HepG2 (cell line): ENCODE data around the gene SPNS1. TPM values are rescaled to one million over a fixed set of nuclear protein-coding genes. Genes with fewer than 3 reads are reported as not detected.

Source experiments
- ARNTL ChIP-seq: sonication (generic); formaldehyde crosslinking; IDR thresholded peaks from 2 replicates; pipeline ENCODE4 v1.4.0; 2020; ENCODE audit warnings: mild to moderate bottlenecking, missing genetic modification reagents
- ATF7 ChIP-seq, 2 experiments: fragments of 450-650 bp in 1 of 2; sonication (generic) in 1 of 2; formaldehyde crosslinking in 1 of 2; IDR thresholded peaks; 2 replicates each; pipeline versions ENCODE4 v1.4.0 to v1.6.1; 2016 to 2020; ENCODE audit warnings: antibody characterized with exemption in 1 of 2, mild to moderate bottlenecking in 1 of 2, missing genetic modification reagents in 1 of 2
- ELF1 ChIP-seq: sonication (generic); formaldehyde crosslinking; IDR thresholded peaks from 2 replicates; pipeline ENCODE4 v1.4.0; 2020; ENCODE audit warnings: missing genetic modification reagents
- FOXA3 ChIP-seq: IDR thresholded peaks from 2 replicates; pipeline ENCODE4 v1.6.1; 2016; ENCODE audit warnings: missing genetic modification reagents, missing compliant biosample characterization
- FOXM1 ChIP-seq: sonication (generic); formaldehyde crosslinking; IDR thresholded peaks from 2 replicates; pipeline ENCODE4 v1.5.0; 2020; ENCODE audit warnings: missing genetic modification reagents
- KLF9 ChIP-seq: IDR thresholded peaks from 2 replicates; pipeline ENCODE4 v1.6.1; 2016; ENCODE audit warnings: low read depth
- SALL1 ChIP-seq: sonication (generic); formaldehyde crosslinking; IDR thresholded peaks from 2 replicates; pipeline ENCODE4 v1.8.0; 2022; ENCODE audit warnings: mild to moderate bottlenecking, missing genetic modification reagents
- SAP130 ChIP-seq: IDR thresholded peaks from 2 replicates; pipeline ENCODE4 v1.6.1; 2016; ENCODE audit warnings: low read depth
- SSRP1 ChIP-seq: IDR thresholded peaks from 2 replicates; pipeline ENCODE4 v1.6.1; 2016; ENCODE audit warnings: control low read depth
- TAF1 ChIP-seq: sonication (generic); formaldehyde crosslinking; IDR thresholded peaks from 2 replicates; pipeline ENCODE4 v1.4.0; 2020; ENCODE audit warnings: missing genetic modification reagents
- TBL1XR1 ChIP-seq: fragments of 150-350 bp; IDR thresholded peaks from 2 replicates; pipeline ENCODE4 v1.6.1; 2014; ENCODE audit warnings: borderline replicate concordance, low read length; ENCODE audit not compliant: partially characterized antibody
- ZFP82 ChIP-seq: sonication (generic); formaldehyde crosslinking; IDR thresholded peaks from 2 replicates; pipeline ENCODE4 v1.5.1; 2020; ENCODE audit warnings: mild to moderate bottlenecking, missing genetic modification reagents, borderline replicate concordance
- ZNF20 ChIP-seq: sonication (generic); formaldehyde crosslinking; IDR thresholded peaks from 2 replicates; pipeline ENCODE4 v1.4.0; 2020; ENCODE audit warnings: mild to moderate bottlenecking, moderate library complexity, missing genetic modification reagents
- ZNF547 ChIP-seq: sonication (generic); formaldehyde crosslinking; IDR thresholded peaks from 2 replicates; pipeline ENCODE4 v1.5.1; 2020; ENCODE audit warnings: mild to moderate bottlenecking, missing genetic modification reagents
- ZNF570 ChIP-seq: sonication (generic); formaldehyde crosslinking; IDR thresholded peaks from 2 replicates; pipeline ENCODE4 v1.4.0; 2020; ENCODE audit warnings: mild to moderate bottlenecking, missing genetic modification reagents, borderline replicate concordance
- ZNF644 ChIP-seq: IDR thresholded peaks from 2 replicates; pipeline ENCODE4 v1.6.1; 2016; ENCODE audit warnings: low read depth
- ZNF75D ChIP-seq: sonication (generic); formaldehyde crosslinking; IDR thresholded peaks from 2 replicates; pipeline ENCODE4 v1.8.1; 2023; ENCODE audit warnings: missing genetic modification reagents, mild to moderate bottlenecking, borderline replicate concordance
- ZNF83 ChIP-seq: sonication (generic); formaldehyde crosslinking; IDR thresholded peaks from 2 replicates; pipeline ENCODE4 v1.4.0; 2020; ENCODE audit warnings: missing genetic modification reagents, mild to moderate bottlenecking, borderline replicate concordance
- polyA plus RNA-seq, 8 experiments: library from polyadenylated mRNA; depleted of rRNA in 3 of 8; stranded (reverse) in 7 of 8; unstranded in 1 of 8; fragments of >200 nt; fragmentation: Illumina TruSeq in 4 of 8; extraction: Trizol in 4 of 8; gene quantifications; 2 replicates each; pipeline versions ENCODE4 v1.2.1 to v1.2.3, GENCODE V29; 2011 to 2016; ENCODE audit warnings: low read depth in 4 of 8, missing spikeins in 1 of 8, mixed read lengths in 1 of 8; ENCODE audit not compliant: insufficient read depth in 1 of 8
- total RNA-seq, 5 experiments: library from RNA; depleted of rRNA; stranded (reverse); fragments of >200 nt; fragmentation: Illumina TruSeq; extraction: Trizol; gene quantifications; 2 replicates each; pipeline ENCODE4 v1.2.3, GENCODE V29; 2016; ENCODE audit warnings: low read depth in 1 of 5
- TF ChIP-seq, protein P1 (sequence below): sonication (generic); formaldehyde crosslinking; IDR thresholded peaks from 2 replicates; pipeline ENCODE4 v1.4.0; 2020; ENCODE audit warnings: mild to moderate bottlenecking, missing genetic modification reagents
- TF ChIP-seq, protein P2 (sequence below): sonication (generic); formaldehyde crosslinking; IDR thresholded peaks from 2 replicates; pipeline ENCODE4 v1.5.0; 2020; ENCODE audit warnings: mild to moderate bottlenecking, missing genetic modification reagents, borderline replicate concordance
- TF ChIP-seq, protein P3 (sequence below): sonication (generic); formaldehyde crosslinking; IDR thresholded peaks from 2 replicates; pipeline ENCODE4 v1.8.0; 2022; ENCODE audit warnings: low read depth, missing genetic modification reagents
- TF ChIP-seq, protein P4 (sequence below): sonication (generic); formaldehyde crosslinking; IDR thresholded peaks from 2 replicates; pipeline ENCODE4 v1.5.0; 2020; ENCODE audit warnings: missing genetic modification reagents

The SPNS1 gene
- total and polyA plus RNA-seq, 2 of the 13 experiments (the other 11 are each of a cell fraction or from before 2014, with no cell fraction given) = 25.6 to 38.8 TPM

DNA sequence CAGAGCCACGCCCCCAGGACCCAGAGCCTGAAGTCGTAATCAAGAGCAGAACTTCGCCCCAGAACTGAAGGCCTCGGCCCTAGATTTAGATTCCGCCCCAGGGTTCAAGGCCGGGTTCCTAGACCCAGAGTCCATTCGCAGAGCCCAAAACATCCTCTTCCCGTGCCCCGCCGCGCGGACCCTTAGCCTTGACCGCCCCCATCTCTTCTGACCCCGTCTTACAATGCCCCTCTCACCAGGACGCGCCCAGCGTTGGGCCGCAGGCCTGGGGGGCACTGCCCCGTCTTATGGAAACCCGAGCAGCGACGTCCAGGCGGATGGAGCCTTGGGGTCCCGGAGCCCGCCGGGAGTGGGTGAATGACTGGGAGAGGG, 37.8 kb upstream of the SPNS1 start (continued):
- TF ChIP-seq, protein P1, sequence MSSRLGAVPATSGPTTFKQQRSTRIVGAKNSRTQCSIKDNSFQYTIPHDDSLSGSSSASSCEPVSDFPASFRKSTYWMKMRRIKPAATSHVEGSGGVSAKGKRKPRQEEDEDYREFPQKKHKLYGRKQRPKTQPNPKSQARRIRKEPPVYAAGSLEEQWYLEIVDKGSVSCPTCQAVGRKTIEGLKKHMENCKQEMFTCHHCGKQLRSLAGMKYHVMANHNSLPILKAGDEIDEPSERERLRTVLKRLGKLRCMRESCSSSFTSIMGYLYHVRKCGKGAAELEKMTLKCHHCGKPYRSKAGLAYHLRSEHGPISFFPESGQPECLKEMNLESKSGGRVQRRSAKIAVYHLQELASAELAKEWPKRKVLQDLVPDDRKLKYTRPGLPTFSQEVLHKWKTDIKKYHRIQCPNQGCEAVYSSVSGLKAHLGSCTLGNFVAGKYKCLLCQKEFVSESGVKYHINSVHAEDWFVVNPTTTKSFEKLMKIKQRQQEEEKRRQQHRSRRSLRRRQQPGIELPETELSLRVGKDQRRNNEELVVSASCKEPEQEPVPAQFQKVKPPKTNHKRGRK (CRISPR knock-in tag) = no peak
- TF ChIP-seq ATF7 (IDR thresholded peaks at IDR 0.05) = no peak
- no peak for TF ChIP-seq ATF7 (CRISPR knock-in tag; IDR thresholded peaks at IDR 0.05)
- TF ChIP-seq ZNF20 (CRISPR knock-in tag) = no peak
- TF ChIP-seq ELF1 (CRISPR knock-in tag) = no peak
- TF ChIP-seq KLF9 (CRISPR knock-in tag) = no peak
- no peak for TF ChIP-seq TBL1XR1
- no peak for TF ChIP-seq FOXM1 (CRISPR knock-in tag)
- TF ChIP-seq FOXA3 = no peak
- TF ChIP-seq, protein P2, sequence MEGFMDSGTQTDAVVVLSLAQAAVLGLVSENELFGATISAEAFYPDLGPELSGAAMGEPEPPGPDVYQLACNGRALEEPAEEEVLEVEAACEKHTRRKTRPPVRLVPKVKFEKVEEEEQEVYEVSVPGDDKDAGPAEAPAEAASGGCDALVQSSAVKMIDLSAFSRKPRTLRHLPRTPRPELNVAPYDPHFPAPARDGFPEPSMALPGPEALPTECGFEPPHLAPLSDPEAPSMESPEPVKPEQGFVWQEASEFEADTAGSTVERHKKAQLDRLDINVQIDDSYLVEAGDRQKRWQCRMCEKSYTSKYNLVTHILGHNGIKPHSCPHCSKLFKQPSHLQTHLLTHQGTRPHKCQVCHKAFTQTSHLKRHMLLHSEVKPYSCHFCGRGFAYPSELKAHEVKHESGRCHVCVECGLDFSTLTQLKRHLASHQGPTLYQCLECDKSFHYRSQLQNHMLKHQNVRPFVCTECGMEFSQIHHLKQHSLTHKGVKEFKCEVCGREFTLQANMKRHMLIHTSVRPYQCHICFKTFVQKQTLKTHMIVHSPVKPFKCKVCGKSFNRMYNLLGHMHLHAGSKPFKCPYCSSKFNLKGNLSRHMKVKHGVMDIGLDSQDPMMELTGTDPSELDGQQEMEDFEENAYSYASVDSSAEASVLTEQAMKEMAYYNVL = no peak
- no peak for TF ChIP-seq ZNF75D
- peak; percentile 5; the same call in 1 of the 2 replicates for TF ChIP-seq TAF1 (CRISPR knock-in tag)
- TF ChIP-seq, protein P3, sequence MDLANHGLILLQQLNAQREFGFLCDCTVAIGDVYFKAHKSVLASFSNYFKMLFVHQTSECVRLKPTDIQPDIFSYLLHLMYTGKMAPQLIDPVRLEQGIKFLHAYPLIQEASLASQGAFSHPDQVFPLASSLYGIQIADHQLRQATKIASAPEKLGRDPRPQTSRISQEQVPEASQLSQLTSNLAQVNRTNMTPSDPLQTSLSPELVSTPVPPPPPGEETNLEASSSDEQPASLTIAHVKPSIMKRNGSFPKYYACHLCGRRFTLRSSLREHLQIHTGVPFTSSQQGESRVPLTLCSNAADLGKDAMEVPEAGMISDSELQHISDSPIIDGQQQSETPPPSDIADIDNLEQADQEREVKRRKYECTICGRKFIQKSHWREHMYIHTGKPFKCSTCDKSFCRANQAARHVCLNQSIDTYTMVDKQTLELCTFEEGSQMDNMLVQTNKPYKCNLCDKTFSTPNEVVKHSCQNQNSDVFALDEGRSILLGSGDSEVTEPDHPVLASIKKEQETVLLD (CRISPR knock-in tag) = no peak
- no peak for TF ChIP-seq SAP130
- no peak; the same call in 1 of the 2 replicates for TF ChIP-seq SALL1 (CRISPR knock-in tag)
- no peak for TF ChIP-seq ZNF644
- 0 out of 2 replicates have a peak, but pooled peaks have one; percentile 52 for TF ChIP-seq ARNTL (CRISPR knock-in tag)
- TF ChIP-seq ZFP82 (CRISPR knock-in tag) = no peak
- no peak for TF ChIP-seq ZNF570 (CRISPR knock-in tag)
- no peak for TF ChIP-seq SSRP1
- TF ChIP-seq, protein P4, sequence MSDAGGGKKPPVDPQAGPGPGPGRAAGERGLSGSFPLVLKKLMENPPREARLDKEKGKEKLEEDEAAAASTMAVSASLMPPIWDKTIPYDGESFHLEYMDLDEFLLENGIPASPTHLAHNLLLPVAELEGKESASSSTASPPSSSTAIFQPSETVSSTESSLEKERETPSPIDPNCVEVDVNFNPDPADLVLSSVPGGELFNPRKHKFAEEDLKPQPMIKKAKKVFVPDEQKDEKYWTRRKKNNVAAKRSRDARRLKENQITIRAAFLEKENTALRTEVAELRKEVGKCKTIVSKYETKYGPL (CRISPR knock-in tag) = no peak
- no peak for TF ChIP-seq ZNF547
- TF ChIP-seq ZNF83 = no peak
